Stimulated activated CD4-positive, alpha-beta T cell treated with anti-CD3 and anti-CD28 coated beads, Interleukin-4, amount 100 ng/mL, for 1 hour (primary cell): Measurements from ENCODE around the gene NKPD1.

ENCODE experiments used
- DNase-seq: peaks from one replicate; pipeline ENCODE4 v3.0.0-alpha.2; 2020

The NKPD1 gene

GRCh38 chr19:45160870-45161737, at the start of gene NKPD1:
Gene NKPD1, minus strand, starts transcription at chr19:45160982. Its CDS starts 832 bp downstream, at chr19:45160150.
- DNase-seq = no peak

DNA sequence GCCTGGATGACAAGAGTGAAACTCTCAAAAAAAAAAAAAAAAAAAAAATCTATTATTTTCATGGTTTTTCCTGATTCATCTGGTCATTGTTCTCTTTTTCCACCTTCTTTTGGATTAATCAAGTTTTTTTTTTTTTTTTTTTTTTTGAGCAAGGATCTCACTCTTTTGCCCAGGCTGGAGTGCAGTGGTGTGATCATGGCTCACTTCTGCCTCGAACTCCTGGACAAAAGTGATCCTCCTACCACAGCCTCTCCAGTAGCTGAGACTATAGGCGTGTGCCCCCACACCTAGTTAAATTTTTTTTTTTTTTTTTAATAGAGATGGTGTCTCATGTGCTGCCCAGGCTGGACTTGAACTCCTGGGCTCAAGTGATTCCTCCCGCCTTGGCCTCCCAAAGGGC, 45.5 kb upstream of the NKPD1 start:
- no peak for DNase-seq

GRCh38 chr19:45205810-45206209, 45.0 kb upstream of the NKPD1 start:
- DNase-seq = no peak

DNA sequence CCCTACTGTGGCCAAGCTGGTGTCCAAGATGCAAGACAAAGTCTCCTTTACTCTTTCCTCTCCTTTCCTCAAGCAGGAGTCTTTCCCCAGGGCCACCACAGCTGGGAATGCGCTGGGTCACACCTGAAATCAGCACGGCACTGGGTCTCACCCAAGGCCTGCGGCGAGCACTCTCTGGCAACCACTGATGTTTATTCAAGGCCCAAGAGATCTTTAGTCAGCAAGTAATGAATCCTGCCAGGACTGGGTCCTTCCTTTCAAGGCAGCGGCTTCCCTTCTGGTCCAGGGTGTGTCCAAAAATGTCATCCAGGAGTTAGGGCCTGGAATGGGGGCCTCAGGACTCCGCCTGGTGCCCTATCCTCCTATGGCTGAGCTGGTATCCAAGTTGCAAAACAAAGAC, 41.9 kb upstream of the NKPD1 start:
- DNase-seq = no peak

DNA sequence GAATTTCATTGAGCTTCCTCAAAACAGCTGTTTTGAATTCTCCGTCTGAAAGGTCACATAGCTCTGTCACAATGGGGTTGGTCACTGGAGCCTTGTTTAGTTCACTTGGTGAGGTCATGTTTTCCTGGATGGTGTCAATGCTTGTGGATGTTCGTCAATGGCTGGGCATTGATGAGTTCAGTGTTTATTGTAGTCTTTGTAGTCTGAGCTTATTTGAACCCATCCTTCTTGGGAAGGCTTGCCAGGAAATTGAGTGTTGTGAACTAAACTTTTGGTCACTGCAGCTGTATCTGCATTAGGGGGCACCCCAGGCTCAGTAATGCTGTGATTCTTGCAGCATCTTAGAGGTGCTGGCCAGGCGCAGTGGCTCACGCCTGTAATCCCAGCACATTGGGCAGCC, 39.8 kb upstream of the NKPD1 start:
- no peak for DNase-seq

GRCh38 chr19:45195764-45196163, 35.0 kb upstream of the NKPD1 start:
- no peak for DNase-seq

GRCh38 chr19:45191375-45191774, 30.6 kb upstream of the NKPD1 start:
- no peak for DNase-seq

DNA sequence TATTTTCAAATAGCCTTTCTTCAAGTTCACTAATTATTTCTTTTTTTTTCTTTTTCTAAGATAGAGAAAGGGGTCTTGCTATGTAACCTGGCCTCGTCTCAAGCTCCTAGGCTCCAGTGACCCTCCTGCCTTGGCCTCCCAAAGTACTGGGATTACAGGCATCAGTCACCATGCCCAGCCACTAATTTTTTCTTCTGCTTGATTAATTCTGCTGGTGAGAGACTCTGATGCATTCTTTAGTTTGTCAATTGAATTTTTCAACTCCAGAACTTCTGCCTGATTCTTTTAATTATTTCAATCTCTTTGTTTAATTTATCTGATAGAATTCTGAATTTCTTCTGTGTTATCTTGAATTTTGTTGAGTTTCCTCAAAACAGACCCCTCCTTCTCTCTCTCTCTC, 29.2 kb upstream of the NKPD1 start:
- no peak for DNase-seq

GRCh38 chr19:45187421-45188100, 26.8 kb upstream of the NKPD1 start:
- no peak for DNase-seq

GRCh38 chr19:45186509-45187334, 25.9 kb upstream of the NKPD1 start:
- DNase-seq = no peak

GRCh38 chr19:45184115-45184514, 23.3 kb upstream of the NKPD1 start:
- no peak for DNase-seq

DNA sequence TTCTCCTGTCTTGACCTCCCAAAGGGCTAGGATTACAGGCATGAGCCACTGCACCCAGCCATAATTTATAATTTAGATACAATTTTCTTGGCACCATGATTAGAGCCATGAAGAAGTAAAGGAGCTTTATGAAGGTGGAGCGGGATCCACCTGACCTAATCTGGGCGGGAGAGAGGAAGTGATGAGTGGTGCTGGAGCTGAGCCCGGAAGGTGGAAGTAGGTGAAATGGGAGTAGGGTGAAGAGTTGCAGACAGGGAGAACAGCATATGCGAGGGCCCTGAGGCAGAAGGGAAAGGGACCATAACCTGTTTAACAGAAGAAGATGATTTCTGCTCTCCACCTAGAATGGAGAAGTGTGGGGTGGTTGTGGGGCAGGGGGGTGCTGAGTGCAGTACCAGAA, 22.0 kb upstream of the NKPD1 start:
- DNase-seq = no peak

DNA sequence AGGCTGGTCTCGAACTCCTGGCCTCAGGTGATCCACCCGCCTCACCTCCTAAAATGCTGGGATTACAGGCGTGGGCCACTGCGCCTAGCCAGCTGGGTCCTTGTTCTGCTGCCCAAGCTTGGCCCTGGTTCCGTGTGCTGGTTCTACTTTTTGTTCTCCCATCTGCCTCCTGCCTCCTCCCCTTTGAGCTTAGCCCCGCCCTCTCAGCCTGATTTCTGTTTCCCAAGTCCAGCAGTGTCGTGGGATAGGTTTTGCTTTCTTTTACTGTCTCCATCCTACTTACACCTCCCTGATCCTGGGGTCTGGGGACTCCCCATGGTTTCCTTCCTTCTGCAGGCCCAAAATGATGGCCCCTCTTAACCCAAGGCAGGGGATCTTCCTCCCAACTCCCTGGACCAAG, 20.2 kb upstream of the NKPD1 start:
- no peak for DNase-seq

DNA sequence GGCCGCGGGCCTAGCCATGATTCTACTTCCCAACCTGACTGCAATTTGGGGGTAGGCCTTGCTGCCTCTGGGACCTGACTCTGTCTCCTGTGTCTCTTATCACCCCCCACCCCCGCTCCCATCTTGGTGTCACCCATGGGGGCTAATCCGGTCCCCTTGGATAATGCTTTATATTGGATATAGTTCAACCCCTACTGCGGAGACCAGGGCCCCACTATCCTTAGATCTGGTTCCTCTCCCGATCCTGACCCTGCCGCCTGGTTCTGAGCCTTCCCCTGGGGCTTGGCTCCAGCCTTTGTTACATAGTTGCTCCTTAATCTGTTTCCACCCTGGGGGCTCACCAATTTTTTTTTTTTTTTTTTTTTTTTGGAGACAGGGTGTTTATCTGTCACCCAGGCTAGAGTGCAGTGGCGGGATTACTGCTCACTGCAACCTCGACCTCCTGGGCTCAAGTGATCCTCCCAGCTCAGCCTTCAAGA, 19.1 kb upstream of the NKPD1 start:
- DNase-seq = no peak

DNA sequence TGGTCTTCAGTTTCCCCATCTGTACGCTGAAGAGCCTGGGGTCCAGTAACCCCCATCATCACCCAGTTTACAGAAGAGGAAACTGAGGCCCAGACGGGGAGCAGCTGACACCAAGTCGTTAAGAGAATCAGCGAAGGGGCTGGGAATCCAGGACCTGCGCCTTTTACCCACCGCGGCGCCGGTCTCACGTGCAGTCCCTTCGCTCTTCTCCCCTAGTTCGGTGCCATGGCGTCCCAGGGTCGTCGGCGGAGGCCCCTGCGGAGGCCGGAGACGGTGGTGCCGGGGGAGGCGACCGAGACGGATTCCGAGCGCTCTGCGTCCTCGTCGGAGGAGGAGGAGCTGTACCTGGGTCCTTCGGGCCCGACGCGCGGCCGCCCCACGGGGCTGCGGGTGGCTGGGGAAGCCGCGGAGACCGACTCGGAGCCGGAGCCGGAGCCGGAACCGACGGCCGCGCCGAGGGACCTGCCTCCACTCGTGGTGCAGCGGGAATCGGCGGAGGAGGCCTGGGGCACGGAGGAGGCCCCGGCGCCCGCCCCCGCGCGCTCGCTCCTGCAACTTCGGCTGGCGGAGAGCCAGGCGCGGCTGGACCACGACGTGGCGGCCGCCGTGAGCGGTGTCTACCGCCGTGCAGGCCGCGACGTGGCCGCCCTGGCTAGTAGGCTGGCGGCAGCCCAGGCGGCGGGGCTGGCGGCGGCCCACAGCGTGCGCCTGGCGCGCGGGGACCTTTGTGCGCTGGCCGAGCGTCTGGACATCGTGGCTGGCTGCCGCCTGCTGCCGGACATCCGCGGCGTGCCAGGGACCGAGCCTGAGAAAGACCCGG, 18.5 kb upstream of the NKPD1 start:
- DNase-seq = peak; percentile 49

GRCh38 chr19:45178262-45179071, 17.7 kb upstream of the NKPD1 start, which contains the start of gene BLOC1S3:
Gene BLOC1S3, plus strand, starts transcription at chr19:45178784. Its CDS starts 513 bp downstream, at chr19:45179297.
- DNase-seq = peak; percentile 100

DNA sequence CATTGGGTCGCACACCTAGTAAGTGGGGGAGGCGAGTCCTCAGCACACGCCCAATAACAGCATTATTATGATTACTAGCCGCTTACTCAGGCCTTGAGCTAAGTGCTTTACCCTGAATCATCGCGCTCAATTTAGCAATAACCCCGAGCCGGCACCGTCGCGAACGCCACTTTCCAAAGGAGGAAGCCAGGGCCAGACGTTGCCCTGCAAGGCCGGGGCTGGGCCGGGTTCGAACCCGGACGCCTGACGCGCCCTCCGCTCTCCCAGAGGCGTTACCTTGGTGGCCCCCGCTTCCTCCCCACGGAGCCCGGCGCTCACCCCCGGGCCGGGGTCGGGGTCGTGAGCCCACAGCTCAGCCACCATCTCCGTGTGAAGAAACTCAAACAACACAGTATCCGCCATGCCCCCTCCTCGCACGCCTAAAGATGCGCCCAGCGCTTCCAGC, 17.1 kb upstream of the NKPD1 start, which contains the start of gene TRAPPC6A:
TSS of gene TRAPPC6A (minus strand) at position 421 of the 445 bp plus-strand sequence. CDS start at position 402, 19 bp downstream.
- no peak for DNase-seq

- no peak for DNase-seq
These were observed 14.9 kb upstream of the NKPD1 start for GRCh38 chr19:45175515-45176345.

DNA sequence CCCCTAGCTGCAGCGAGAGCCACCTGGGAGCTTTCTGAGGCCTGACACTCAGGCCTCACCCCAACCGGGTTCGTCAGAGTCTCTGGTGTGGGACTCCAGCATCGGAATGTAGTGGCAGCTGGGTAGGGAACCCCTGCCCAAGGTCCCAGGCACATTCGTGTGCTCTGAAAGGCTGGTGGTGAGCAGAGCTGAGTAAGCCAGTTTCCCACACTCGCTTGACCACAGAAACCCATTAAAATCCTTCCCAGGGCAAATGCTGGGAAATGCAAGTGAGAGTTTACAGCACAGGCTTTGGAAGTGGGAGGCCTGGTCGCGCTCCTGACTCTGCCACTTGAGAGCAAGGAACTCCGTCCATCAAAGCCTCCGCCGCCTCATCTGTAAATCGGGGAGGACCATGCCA, 13.0 kb upstream of the NKPD1 start:
- DNase-seq = no peak

DNA sequence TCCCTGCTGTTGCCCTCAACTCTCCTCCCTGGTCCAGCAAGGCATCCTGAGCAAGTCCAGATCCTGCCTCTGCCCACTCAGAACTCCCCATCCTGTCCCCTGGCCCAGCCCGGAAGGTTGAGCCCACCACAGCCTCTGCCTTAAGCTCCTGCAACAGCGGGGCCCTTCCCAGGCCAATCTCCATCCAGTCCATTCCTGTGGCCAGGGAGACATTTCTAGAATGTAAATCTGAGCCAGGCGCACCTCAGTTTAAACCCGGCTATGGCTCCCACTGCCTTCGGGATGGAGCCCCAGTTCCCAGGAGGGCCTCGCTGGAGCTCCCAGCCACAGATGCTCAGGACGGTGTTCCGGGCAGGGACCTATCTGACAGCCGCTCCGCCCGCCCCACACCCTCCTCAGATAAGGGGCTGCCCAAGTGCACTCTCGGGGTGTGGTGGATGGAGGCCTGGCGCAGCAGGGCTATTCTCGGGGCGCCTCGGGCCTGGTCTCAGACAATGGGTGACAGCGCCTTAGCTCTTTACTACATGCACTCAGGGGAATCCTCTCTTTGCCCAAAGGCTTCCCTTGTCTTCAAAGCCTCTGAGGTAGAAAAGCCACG, 11.9 kb upstream of the NKPD1 start:
- no peak for DNase-seq
